Measurements from ENCODE around the gene LRRC14B.
"Not testable (repeated sequence)": the region's sequence is repeated elsewhere in the genome, so short reads cannot be mapped to it uniquely, and the experiment has no call there.

Gene LRRC14B

GRCh38 chr5:218457-219291, 27.4 kb downstream of the LRRC14B start:
- peak; percentile 37 for DNase-seq

DNA sequence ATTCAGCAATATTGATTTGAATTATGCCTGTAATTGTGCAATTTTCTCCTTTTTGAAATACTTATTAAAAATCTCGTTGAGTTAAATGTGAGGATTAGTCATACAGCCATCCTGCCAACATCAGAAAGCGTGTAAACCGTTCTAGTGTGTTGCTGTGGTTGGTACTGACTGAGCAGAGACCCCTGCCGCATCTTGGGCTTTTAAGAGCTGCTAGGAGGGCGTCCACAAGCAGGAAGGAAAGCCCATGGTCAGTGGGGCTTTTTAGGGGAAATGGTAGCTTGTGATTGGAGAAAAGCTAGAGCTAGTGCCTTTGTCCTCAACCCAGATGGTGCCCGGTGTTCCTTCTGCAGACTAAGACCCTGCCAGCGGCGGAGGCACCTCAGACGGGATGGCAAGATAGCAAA, 28.2 kb downstream of the LRRC14B start:
- in situ Hi-C loops (cut with HindIII; ENCODE audit: low pct_ligation_motif_present, low pct_unique_long_range_greater_than_20kb, low sequenced_read_pairs) = no loop called here
- DNase-seq = peak; percentile 41

More at GRCh38 chr5:218457-219291, 27.4 kb downstream of the LRRC14B start:
- in situ Hi-C loops (cut with HindIII; ENCODE audit: low pct_ligation_motif_present, low pct_unique_long_range_greater_than_20kb, low sequenced_read_pairs) = no loop called here

DNA sequence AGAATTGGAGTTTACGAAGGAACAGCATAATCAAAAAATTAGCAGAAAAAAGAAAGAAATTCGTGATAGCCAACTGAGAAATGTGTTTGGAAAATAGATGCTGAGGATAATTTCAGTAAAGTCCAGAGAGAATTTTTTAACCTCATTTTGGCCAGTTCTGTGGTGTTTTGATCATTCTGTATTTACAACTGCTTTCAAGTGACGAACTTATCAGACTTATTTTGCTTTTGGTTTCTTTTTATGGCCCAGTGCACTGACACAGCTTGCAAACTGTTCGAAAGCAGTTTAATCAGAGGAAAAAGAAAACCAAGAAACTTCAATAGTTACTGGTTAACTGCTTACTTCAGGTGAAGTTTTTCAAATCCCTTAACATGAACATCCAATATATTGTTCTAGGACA, 28.7 kb downstream of the LRRC14B start:
- DNase-seq = peak; percentile 23
- in situ Hi-C loops (cut with HindIII; ENCODE audit: low pct_ligation_motif_present, low pct_unique_long_range_greater_than_20kb, low sequenced_read_pairs) = no loop called here

- in situ Hi-C loops (cut with HindIII; ENCODE audit: low pct_ligation_motif_present, low pct_unique_long_range_greater_than_20kb, low sequenced_read_pairs); DNase-seq: not testable (repeated sequence)
These were observed 31.8 kb downstream of the LRRC14B start for GRCh38 chr5:222951-223715.

DNA sequence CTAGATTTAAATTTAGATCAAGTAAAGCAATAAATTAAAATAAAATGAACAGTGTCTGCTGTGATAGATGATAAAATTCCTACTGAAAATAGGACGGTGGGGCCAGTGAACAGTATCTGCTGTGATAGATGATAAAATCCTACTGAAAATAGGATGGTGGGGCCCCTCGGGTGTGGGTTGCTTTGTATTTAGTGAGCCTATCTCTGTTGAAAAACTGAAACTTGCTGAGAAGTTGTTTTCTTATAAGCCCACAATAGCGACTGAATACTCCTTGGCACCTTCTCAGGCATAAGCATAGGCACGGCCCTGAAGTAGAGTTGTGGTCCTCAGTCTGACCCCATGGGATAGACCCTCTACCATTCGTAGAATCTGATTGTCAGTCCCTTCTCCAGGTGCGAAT, 32.5 kb downstream of the LRRC14B start:
- no peak for DNase-seq
- in situ Hi-C loops (cut with HindIII; ENCODE audit: low pct_ligation_motif_present, low pct_unique_long_range_greater_than_20kb, low sequenced_read_pairs) = no loop called here

GRCh38 chr5:225334-225733, 34.0 kb downstream of the LRRC14B start:
- DNase-seq = no peak
- in situ Hi-C loops (cut with HindIII; ENCODE audit: low pct_ligation_motif_present, low pct_unique_long_range_greater_than_20kb, low sequenced_read_pairs) = no loop called here

- DNase-seq = not testable (repeated sequence)
These were observed 36.1 kb downstream of the LRRC14B start for GRCh38 chr5:227375-227774.

GRCh38 chr5:228886-229285, 37.6 kb downstream of the LRRC14B start:
- DNase-seq = no peak

More at GRCh38 chr5:227375-227774, 36.1 kb downstream of the LRRC14B start:
- in situ Hi-C loops (cut with HindIII; ENCODE audit: low pct_ligation_motif_present, low pct_unique_long_range_greater_than_20kb, low sequenced_read_pairs) = not testable (repeated sequence)

GRCh38 chr5:230711-231110, 39.4 kb downstream of the LRRC14B start:
- no peak for DNase-seq
- in situ Hi-C loops (cut with HindIII; ENCODE audit: low pct_ligation_motif_present, low pct_unique_long_range_greater_than_20kb, low sequenced_read_pairs) = no loop called here

More at GRCh38 chr5:228886-229285, 37.6 kb downstream of the LRRC14B start:
- in situ Hi-C loops (cut with HindIII; ENCODE audit: low pct_ligation_motif_present, low pct_unique_long_range_greater_than_20kb, low sequenced_read_pairs) = no loop called here

DNA sequence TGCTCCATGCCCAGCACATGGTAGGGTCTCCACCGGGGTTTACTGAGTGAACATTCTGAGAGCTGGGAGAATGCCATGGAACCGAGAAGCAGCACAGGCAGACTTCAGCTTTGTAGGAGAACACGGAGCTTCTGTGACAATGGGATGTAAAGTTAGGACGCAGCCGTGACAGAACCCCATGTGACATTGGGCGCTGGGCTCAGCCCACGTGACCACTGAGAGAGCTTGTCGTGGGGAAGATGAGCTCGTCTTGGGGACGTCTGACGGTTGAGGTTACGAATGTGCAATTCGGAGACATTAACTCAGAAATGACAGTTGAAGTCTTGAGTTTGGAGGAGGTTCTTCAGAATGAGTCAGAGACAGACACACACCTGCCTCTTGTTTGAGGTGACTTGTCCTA, 40.4 kb downstream of the LRRC14B start:
- in situ Hi-C loops (cut with HindIII; ENCODE audit: low pct_ligation_motif_present, low pct_unique_long_range_greater_than_20kb, low sequenced_read_pairs) = no loop called here
- no peak for DNase-seq

GRCh38 chr5:233426-233825, 42.1 kb downstream of the LRRC14B start:
- DNase-seq; in situ Hi-C loops (cut with HindIII; ENCODE audit: low pct_ligation_motif_present, low pct_unique_long_range_greater_than_20kb, low sequenced_read_pairs): not testable (repeated sequence)

DNA sequence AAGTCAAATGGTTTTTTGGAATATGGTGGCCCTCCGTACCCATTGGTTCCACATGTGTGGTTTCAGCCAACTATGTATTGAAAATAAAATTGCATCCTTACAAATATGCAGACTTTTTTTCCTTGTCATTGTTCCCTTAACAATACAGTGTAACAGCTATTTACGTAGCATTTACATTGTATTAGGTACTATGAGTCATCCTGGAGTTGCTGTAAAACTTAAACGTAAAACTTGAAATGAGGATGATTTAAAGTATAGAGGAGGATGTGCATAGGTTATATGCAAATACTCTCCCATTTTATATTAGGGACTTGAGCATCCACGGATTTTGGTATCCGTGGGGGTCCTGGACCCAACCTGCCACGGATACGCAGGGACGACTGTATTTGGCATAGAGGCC, 43.2 kb downstream of the LRRC14B start:
- in situ Hi-C loops (cut with HindIII; ENCODE audit: low pct_ligation_motif_present, low pct_unique_long_range_greater_than_20kb, low sequenced_read_pairs) = no loop called here

GRCh38 chr5:235527-235926, 44.2 kb downstream of the LRRC14B start:
- DNase-seq; in situ Hi-C loops (cut with HindIII; ENCODE audit: low pct_ligation_motif_present, low pct_unique_long_range_greater_than_20kb, low sequenced_read_pairs): not testable (repeated sequence)

More for the DNA sequence above, 43.2 kb downstream of the LRRC14B start:
- no peak for DNase-seq

DNA sequence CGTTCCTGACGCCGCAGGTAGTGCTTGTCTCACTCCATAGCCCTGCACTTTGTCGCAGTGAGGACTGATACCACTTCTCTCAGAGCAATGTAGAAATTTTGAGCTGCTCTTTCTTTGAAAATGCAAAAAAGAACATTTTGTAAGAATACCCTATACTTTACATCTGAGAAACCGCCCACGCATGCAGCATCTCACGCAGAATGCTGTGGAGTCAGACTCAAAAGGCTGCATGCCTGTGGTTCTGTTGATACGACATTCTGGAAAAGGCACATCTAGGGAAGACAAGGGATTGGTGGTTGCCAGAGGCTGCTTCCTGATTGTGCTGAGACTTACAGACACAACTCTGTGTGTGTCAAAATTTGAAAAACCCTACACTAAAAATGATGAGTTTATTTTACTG, 46.6 kb downstream of the LRRC14B start:
- DNase-seq; in situ Hi-C loops (cut with HindIII; ENCODE audit: low pct_ligation_motif_present, low pct_unique_long_range_greater_than_20kb, low sequenced_read_pairs): not testable (repeated sequence)

DNA sequence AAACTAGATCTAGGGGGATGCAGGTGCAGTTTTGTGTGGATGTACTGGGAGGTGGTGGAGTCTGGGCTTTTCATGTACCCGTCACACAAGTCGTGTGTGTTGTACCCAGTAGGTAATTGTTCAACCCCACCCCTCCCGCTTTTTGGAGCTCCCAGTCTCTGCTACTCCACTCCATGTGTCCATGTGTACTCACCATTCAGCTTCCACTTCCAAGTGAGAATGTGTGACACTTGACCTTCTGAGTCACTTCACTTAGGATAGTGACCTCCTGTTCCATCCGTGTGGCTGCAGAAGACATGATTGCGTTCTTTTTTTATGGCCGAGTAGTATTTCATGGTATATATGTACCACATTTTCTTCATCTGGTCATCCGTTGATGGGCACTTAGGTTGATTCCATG, 49.3 kb downstream of the LRRC14B start:
- DNase-seq; in situ Hi-C loops (cut with HindIII; ENCODE audit: low pct_ligation_motif_present, low pct_unique_long_range_greater_than_20kb, low sequenced_read_pairs): not testable (repeated sequence)

GRCh38 chr5:241045-241669, 49.9 kb downstream of the LRRC14B start:
- in situ Hi-C loops (cut with HindIII; ENCODE audit: low pct_ligation_motif_present, low pct_unique_long_range_greater_than_20kb, low sequenced_read_pairs) = not testable (repeated sequence)
- DNase-seq = peak; percentile 22

DNA sequence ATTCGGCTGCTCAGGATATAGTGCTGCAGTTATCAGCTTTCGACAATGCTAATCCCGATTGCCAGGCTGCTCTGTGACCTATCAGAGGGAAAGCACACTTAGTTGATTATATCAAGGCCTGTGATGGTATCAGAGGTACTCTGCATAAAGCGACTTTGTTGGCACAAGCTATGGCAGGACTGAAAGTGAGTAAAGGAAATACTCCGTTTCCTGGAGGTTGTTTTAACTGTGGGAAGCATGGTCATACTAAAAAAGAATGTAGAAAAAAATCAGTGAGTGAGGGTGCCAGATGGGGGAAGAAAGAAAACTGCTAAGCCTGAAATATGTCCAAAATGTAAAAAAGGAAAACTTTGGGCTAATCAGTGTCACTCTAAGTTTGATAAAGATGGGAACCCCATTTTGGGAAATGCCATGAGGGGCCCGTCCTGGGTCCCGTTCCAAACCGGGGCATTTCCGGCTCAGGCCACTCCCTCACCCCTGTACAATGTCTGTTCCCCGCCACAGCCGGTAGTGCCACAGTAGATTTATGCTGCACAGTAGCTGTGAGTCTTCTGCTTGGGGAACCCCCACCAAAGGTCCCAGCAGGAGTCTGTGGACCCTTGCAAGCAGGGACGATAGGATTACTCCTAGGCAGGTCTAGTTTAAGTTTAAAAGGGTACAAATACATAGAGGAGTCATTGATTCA, 52.5 kb downstream of the LRRC14B start:
- in situ Hi-C loops (cut with HindIII; ENCODE audit: low pct_ligation_motif_present, low pct_unique_long_range_greater_than_20kb, low sequenced_read_pairs); DNase-seq: not testable (repeated sequence)

GRCh38 chr5:245717-246116, 54.4 kb downstream of the LRRC14B start:
- in situ Hi-C loops (cut with HindIII; ENCODE audit: low pct_ligation_motif_present, low pct_unique_long_range_greater_than_20kb, low sequenced_read_pairs) = not testable (repeated sequence)

More at GRCh38 chr5:245717-246116, 54.4 kb downstream of the LRRC14B start:
- DNase-seq = not testable (repeated sequence)
